IPS-NIHi7 (cell line): Measurements from ENCODE around the gene ERCC6.
A peak's percentile ranks its signal among the peaks of the same experiment; 100 is the strongest.

ENCODE experiments used
- DNase-seq: peaks from one replicate; pipeline ENCODE4 v3.0.0; 2012; ENCODE audit warnings: mixed read lengths; ENCODE audit errors: extremely low spot score

The ERCC6 gene

GRCh38 chr10:49512121-49512809, 26.7 kb downstream of the ERCC6 start:
- peak; percentile 43 for DNase-seq

GRCh38 chr10:49509771-49510303, 29.1 kb downstream of the ERCC6 start:
- no peak for DNase-seq

GRCh38 chr10:49508654-49509053, 30.3 kb downstream of the ERCC6 start:
- DNase-seq: no peak

GRCh38 chr10:49508249-49508648, 30.7 kb downstream of the ERCC6 start:
- DNase-seq: no peak

GRCh38 chr10:49505589-49505988, 33.3 kb downstream of the ERCC6 start:
- DNase-seq: no peak

- no peak for DNase-seq
Measured at GRCh38 chr10:49505076-49505475, 33.8 kb downstream of the ERCC6 start.

GRCh38 chr10:49504528-49504927, 34.4 kb downstream of the ERCC6 start:
- no peak for DNase-seq

- no peak for DNase-seq
Measured at GRCh38 chr10:49502358-49502757, 36.6 kb downstream of the ERCC6 start.

GRCh38 chr10:49500412-49500811, 38.5 kb downstream of the ERCC6 start:
- DNase-seq: no peak

GRCh38 chr10:49499305-49499851, 39.5 kb downstream of the ERCC6 start:
- no peak for DNase-seq

GRCh38 chr10:49498425-49498824, 40.5 kb downstream of the ERCC6 start:
- DNase-seq: no peak

GRCh38 chr10:49497358-49497757, 41.6 kb downstream of the ERCC6 start:
- no peak for DNase-seq

- DNase-seq: no peak
Measured at GRCh38 chr10:49488056-49488717, 50.7 kb downstream of the ERCC6 start.

GRCh38 chr10:49486738-49487137, 52.2 kb downstream of the ERCC6 start:
- DNase-seq: no peak

- no peak for DNase-seq
Measured at GRCh38 chr10:49486009-49486408, 52.9 kb downstream of the ERCC6 start.

GRCh38 chr10:49484486-49485235, 54.3 kb downstream of the ERCC6 start:
- DNase-seq: no peak

- DNase-seq: no peak
Measured at GRCh38 chr10:49478819-49479218, 60.1 kb downstream of the ERCC6 start.

- no peak for DNase-seq
Measured at GRCh38 chr10:49474901-49475300, 64.0 kb downstream of the ERCC6 start.

GRCh38 chr10:49471532-49471931, 67.4 kb downstream of the ERCC6 start:
- no peak for DNase-seq

- DNase-seq: no peak
Measured at GRCh38 chr10:49465736-49466135, 73.2 kb downstream of the ERCC6 start.
